NB4 (cell line): ENCODE measurements around the gene RFPL1.

Experiments used
- CTCF ChIP-seq: IDR thresholded peaks from one replicate; pipeline ENCODE4 v1.5.1; 2012; ENCODE audit warnings: low read depth, low read length
- MYC ChIP-seq: IDR thresholded peaks from 2 replicates; pipeline ENCODE4 v1.6.1; 2011; ENCODE audit warnings: low read depth, low read length
- POLR2A ChIP-seq: IDR thresholded peaks from 2 replicates; pipeline ENCODE4 v1.6.1; 2011; ENCODE audit warnings: mild to moderate bottlenecking; ENCODE audit not compliant: insufficient read length; ENCODE audit errors: extremely low read depth

GRCh38 chr22:29479417-29480261 lies 41.3 kb downstream of the RFPL1 start, which contains the start of gene NEFH:
- TF ChIP-seq CTCF: no peak
- no peak for TF ChIP-seq POLR2A
- TF ChIP-seq MYC: no peak
